HG03175 (cell line): ENCODE data around the gene CLSTN2.
"Not testable (repeated sequence)": the region's sequence is repeated elsewhere in the genome, so short reads cannot be mapped to it uniquely, and the experiment has no call there.

Experiments used
- ATAC-seq: cut with Tn5 transposase; IDR thresholded peaks from one replicate; pipeline ENCODE4 v1.9.1; 2021; ENCODE audit warnings: mild to moderate bottlenecking, moderate library complexity; ENCODE audit not compliant: unreplicated experiment

The CLSTN2 gene

GRCh38 chr3:140403079-140403478 lies 468.1 kb downstream of the CLSTN2 start:
- ATAC-seq, result no peak

GRCh38 chr3:140403608-140404007 lies 468.6 kb downstream of the CLSTN2 start:
- ATAC-seq, result no peak

GRCh38 chr3:140406655-140407054 lies 471.7 kb downstream of the CLSTN2 start:
- ATAC-seq, result no peak

GRCh38 chr3:140408252-140408651 lies 473.3 kb downstream of the CLSTN2 start:
- ATAC-seq, result no peak

GRCh38 chr3:140416666-140417065 lies 481.7 kb downstream of the CLSTN2 start:
- no peak for ATAC-seq

- no peak for ATAC-seq
Observed at GRCh38 chr3:140420621-140421357, 485.8 kb downstream of the CLSTN2 start.

- no peak for ATAC-seq
Observed at GRCh38 chr3:140421884-140422283, 486.9 kb downstream of the CLSTN2 start.

- ATAC-seq, result no peak
Observed at GRCh38 chr3:140423146-140423545, 488.2 kb downstream of the CLSTN2 start.

- not testable (repeated sequence) for ATAC-seq
Observed at GRCh38 chr3:140423574-140423973, 488.6 kb downstream of the CLSTN2 start.

- no peak for ATAC-seq
Observed at GRCh38 chr3:140424211-140424610, 489.2 kb downstream of the CLSTN2 start.

- ATAC-seq, result no peak
Observed at GRCh38 chr3:140424726-140425125, 489.7 kb downstream of the CLSTN2 start.

GRCh38 chr3:140427786-140428185 lies 492.8 kb downstream of the CLSTN2 start:
- no peak for ATAC-seq

GRCh38 chr3:140428380-140428779 lies 493.4 kb downstream of the CLSTN2 start:
- no peak for ATAC-seq

- ATAC-seq, result no peak
Observed at GRCh38 chr3:140429791-140430190, 494.8 kb downstream of the CLSTN2 start.

- ATAC-seq, result no peak
Observed at GRCh38 chr3:140430494-140430893, 495.5 kb downstream of the CLSTN2 start.

GRCh38 chr3:140432229-140432669 lies 497.3 kb downstream of the CLSTN2 start:
- ATAC-seq, result no peak

- ATAC-seq, result no peak
Observed at GRCh38 chr3:140433431-140433830, 498.4 kb downstream of the CLSTN2 start.

GRCh38 chr3:140434261-140434905 lies 499.4 kb downstream of the CLSTN2 start:
- no peak for ATAC-seq

GRCh38 chr3:140436421-140436820 lies 501.4 kb downstream of the CLSTN2 start:
- ATAC-seq, result no peak

GRCh38 chr3:140438736-140439470 lies 503.9 kb downstream of the CLSTN2 start:
- no peak for ATAC-seq

- ATAC-seq, result no peak
Observed at GRCh38 chr3:140439527-140439926, 504.5 kb downstream of the CLSTN2 start.

GRCh38 chr3:140440446-140440845 lies 505.5 kb downstream of the CLSTN2 start:
- no peak for ATAC-seq
